GM21825 (cell line): Measurements from ENCODE around the gene ZNF593OS.

ENCODE experiments used
- ATAC-seq: cut with Tn5 transposase; IDR thresholded peaks from one replicate; pipeline ENCODE4 v1.9.1; 2021; ENCODE audit warnings: mild to moderate bottlenecking, moderate library complexity; ENCODE audit not compliant: unreplicated experiment

ZNF593OS gene

DNA sequence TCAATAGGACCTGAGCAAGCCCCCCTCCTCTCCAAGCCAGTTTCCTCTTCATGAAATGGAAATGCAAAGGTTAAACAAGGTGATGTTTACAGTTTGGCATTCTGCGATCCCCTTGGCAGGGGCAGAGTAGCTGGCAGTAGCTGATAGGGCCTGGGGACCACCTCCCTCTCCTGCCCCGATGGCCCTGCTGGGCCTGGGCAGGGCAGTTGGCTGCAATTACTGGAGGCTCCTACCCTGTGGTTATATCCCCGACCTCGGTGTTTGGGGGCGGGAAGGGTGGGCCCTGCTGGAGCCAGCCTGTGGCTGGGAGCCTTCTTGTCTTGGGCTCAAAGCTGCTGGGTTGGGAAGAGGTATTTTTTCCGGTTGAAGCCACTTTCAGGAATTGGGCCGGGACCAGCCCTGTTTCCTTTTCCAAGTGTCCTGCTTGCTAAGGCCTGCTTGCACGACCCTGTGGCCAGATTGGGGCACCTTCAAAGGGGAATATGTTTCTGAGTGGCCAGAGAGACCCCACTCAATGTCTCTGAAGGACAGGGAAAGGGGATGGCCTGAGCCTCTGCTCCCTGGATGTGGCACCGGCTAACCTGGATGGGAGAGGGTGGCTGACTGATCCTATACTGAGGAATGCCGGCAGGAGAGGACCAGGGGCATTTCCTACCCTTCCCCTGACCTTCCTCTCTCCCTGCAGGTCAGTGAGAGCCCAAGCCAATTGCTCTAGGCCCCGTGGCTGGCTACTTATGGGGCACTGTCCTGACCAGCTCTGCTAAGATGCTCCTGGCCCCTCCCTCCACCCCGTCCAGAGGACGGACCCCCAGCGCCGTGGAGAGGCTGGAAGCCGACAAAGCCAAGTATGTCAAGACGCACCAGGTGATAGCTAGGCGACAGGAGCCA is 10.9 kb downstream of the ZNF593OS start:
- no peak for ATAC-seq

- no peak for ATAC-seq
These were observed 11.9 kb downstream of the ZNF593OS start for GRCh38 chr1:26159743-26160039.

DNA sequence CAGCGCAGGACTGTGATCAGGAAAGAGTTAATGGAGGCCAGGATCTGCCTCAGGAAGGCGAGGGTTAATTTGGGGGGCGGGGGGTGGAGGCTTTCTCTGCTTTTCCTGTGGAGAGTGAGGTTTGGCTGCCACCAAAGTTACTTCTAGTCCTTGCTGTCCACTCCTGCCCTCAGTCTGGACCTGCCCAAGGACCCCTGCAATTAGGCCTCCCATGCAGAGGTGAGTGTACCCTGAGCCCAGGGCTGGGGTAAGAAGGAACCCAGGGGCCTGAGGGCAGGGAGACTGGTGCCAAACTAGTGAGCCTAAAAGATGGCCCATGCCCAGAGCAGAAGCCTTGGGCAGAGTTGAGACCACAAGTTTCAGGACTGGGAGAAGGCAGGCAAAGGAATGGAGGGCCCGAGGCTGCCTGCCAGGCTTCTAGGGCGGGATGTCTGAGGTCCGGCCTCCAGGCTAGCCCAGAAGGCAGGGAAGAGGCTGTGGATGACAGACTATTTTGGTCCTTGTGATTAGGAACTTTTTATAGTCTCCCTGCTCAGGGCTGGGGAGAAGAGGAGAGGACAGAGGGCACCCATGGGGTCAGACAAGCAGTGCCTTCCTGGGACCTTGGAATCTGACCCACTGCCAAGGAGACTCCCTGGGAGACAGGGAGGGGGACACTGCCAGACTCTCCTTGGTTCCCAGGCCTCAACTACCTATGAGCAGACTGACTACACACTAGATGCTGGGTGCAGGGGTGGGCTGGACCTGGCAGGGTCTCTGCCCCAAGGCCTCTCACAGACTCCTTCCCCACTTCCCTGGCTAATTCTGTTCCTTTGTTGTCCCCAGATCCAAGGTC is 12.5 kb downstream of the ZNF593OS start, which contains the start of gene FAM110D:
FAM110D (plus strand) TSS at position 172 of the 835 bp plus-strand sequence. CDS start 2,213 bp downstream, outside the sequence.
- no peak for ATAC-seq

DNA sequence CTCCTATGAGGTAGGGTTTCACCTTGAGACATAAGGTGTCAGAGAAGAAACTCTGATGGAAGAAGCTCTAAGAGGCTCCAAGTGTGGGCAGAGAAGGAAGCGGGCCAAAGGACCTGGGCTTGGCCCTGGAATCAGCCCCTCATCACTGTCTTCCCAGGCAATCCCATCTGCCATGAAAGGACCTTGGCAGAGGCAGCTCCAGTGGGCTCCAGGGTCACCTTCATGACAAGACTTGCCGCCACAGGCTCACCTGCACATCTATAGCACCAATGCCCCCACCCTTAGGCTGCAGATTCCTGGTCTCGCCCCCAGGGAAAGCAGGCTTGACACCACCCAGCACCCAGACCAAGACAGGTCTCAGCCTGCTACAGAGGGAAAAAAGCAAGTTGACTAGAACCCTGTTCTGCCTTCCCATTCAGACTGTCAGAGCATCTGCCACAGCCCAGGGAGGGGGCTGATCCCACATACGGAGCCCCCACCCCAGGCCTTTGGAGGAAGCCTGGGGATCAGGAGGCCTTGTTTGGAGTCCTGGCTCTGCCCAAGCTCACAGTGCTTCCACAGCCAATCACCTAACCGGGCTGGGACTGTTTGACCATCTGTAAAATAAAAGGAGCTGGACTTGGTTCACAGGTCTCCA is 13.2 kb downstream of the ZNF593OS start:
- no peak for ATAC-seq

DNA sequence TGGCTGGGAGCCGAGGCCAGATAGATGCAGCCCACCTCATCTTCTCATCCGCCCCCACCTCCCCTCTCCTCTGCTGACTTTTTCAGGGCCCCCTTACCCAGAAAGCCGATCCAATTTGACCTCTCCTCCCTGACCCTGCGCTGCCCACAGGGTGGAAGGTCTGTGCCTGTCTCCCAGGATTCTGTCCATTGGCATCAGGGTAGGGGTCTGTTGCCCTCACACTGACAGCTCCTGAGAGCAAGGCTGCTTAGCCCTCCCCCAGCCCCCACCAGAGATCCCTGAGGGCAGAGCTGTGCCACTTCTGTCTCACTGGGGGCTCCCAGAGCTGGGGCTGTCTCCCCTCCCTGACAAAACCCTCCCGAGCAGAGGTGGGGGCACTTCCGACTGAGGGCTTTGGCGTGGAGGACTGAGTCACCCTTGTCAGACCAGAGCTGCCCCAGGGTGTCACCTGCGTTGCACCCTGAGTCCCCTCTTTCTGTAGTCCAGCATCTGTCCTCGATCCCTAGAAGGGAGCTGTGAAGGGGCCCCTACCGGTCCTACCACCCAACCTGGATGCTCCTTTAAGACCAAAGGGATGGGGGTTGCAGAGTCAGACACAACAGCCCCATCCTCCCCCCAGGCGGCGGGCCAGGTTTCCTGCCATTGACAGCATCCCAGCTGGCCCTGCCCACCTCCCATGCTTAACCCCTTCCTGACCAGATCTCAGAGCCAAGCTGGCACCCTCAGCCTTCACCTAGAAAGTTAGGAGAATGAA is 15.2 kb downstream of the ZNF593OS start:
- ATAC-seq: no peak

GRCh38 chr1:26155370-26156284 is 16.0 kb downstream of the ZNF593OS start:
- no peak for ATAC-seq

- ATAC-seq: no peak
These were observed 16.9 kb downstream of the ZNF593OS start for GRCh38 chr1:26154750-26155149.

GRCh38 chr1:26153966-26154532 is 17.6 kb downstream of the ZNF593OS start:
- ATAC-seq: no peak

DNA sequence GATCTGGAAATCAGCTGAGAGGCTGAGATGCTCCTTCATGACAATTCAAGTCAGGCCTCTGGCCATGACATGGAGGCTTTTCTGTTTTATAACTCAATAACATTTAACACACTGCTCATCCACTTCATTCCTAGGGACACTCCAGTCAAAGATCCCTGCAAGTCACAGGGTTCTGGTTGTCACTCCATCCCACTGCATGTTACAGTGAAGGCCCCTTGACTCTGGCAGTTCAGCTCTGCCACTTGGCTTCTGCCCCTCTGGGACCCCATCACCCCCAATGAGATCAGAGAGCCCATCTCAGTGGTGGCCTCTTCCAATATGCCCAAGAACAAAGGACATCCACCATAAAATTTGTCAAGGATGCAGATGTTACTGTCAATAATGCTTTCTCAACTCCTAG is 22.7 kb downstream of the ZNF593OS start:
- ATAC-seq: no peak

- no peak for ATAC-seq
These were observed 25.7 kb downstream of the ZNF593OS start for GRCh38 chr1:26145960-26146294.

DNA sequence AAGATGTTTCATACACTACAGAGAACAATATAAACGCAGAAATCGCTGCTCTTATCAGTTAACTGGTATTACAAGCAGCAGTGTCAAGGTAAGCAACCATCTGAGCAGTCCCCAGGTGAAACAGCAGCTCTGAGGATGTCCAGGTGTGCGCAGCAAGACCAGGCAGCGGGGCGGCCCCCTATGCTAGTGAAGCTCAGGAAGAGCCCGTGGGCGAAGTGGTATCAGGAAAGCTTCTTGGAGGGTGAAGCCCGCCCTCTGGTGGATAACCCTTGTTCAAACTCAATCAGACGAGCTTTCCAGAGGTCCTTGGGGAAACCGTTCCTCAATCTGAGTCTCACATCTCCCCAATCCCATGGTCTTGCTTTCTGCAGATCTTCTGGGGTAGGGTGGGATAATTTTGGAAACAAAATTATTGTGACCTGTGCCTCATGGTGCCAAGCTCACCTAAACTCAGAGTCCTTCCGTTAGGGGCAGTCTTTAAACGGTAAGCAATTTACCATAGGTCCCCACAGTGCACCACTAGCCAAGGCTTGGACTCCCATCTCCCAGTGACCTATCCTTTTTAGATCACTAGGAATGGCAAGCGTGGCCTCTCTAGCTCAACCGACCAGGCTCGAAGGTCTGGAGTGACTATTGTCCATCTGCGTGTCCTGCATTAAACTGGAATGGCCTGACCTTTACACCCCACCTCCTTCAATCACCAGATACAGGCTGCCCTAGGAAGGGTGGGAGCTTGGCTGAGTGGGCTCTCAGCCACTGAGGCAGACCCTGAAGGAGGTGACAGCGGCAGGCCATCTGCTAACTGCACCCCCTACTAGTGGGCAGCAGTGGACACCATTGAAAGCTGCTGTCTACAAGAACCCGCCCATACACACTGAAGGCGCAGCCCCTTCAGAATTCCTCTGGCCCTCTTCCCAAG is 26.3 kb downstream of the ZNF593OS start:
- ATAC-seq: peak; percentile 73

DNA sequence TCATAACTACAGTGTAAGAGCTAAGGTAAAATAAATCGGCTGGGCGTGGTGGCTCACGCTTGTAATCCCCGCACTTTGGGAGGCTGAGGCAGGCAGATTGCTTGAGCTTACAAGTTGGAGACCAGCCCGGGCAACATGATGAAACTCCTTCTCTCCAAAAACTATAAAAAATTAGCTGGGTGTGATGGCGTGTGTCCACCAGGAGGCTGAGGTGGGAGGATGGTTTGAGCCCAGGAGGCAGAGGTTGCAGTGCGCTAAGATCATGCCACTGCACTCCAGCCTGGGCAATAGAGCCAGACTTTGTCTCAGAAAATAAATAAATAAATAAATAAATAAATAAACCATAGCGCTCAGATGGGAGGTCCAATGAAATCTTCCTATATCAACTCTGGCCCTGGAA is 29.5 kb downstream of the ZNF593OS start:
- ATAC-seq: no peak

DNA sequence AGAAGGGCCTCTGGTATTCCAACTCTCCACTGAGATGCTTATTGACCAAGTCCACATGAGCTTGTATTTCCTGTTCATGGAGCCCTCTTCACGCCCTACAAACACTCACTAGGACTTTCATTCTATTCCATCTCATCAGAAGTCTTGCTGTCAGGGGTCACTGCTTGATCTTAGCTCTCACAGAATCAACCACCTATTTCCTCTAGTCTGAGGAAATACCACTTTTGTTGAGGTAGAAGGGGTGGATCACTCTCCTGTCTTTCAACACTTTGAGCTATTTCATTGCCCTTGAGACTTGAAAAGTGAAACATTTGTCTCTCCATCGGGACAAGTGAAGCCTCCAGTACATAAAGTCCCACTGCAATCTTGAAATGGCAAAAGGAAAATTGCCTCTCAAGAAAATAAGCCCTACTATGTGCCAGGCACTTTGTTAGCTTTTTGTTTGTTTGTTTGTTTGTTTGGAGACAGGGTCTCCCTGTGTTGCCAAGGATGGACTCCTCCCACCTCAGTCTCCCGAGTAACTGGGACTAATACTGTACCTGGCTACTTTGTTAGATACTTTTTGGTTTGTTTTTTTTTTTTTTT is 32.6 kb downstream of the ZNF593OS start:
- ATAC-seq: no peak

DNA sequence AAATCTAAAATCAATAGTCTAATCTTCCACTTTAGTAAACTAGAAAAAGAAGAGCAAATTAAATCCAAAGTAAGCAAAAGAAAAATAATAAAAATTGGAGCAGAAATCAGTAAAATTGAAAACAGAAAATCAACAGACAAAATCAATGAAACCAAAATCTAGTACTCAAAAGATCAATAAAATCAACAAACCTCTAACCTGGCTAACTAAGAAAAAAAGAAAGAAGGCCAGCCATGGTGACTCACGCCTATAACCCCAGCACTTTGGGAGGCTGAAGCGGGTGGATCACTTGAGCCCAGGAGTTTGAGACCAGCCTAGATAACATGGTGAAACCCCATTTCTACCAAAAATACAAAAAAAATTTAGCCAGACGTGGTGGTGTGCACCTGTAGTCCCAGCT is 37.2 kb downstream of the ZNF593OS start:
- ATAC-seq: no peak

DNA sequence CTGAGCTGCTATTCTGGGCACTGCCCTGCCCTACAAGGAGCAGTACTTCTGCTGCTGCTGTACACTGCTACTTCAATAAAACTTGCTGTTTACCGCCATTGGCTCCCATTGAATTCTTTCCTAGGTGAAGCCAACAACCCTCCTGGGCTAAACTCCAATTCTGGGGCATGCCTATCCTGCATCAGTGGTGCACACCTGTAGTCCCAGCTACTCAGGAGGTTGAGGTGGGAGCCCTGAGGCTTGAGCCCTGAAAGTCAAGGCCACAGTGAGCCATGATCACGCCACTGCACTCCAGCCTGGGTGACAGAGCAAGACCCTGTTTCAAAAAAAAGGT is 38.8 kb downstream of the ZNF593OS start:
- no peak for ATAC-seq

DNA sequence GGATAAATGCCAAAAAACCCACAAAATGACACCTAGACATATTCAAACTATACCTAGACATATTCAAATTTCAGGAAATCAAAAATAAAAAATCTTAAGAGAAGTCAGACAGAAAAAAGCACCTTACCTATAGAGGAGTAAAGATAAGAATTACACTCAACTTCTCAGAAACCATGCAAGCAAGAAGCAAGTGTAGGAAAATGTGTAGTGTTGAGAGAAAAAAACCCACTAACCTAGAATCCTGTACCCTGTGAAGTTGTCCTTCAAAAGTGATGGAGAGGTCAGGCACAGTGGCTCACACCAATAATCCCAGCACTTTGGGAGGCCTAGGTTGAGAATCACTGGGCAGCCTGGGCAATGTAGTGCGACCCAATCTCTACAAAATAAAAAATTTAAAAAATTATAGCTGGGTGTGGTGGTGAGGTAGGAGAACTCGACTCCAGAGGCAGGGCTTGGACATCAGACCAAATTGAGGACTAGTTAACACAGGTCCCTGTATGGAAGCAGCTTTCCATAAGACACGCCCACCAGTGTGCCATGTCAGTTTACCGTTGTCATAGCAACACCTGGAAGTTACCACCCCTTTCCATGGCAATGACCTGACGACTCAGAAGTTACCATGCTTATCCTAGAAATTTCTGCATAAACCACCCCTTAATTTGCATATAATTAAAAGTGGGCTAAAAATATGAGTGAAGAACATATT is 39.4 kb downstream of the ZNF593OS start:
- ATAC-seq: no peak

- ATAC-seq: no peak
These were observed 40.9 kb downstream of the ZNF593OS start for GRCh38 chr1:26130695-26131094.

- ATAC-seq: no peak
These were observed 41.9 kb downstream of the ZNF593OS start for GRCh38 chr1:26129778-26130177.
